ENCODE measurements around the gene NEDD4. TPM values are rescaled to one million over a fixed set of nuclear protein-coding genes. Genes with fewer than 3 reads are reported as not detected.

Gene NEDD4
- total and polyA plus RNA-seq, 2 of the 4 experiments (the other 2 are of a cell fraction), result 27.4 to 80.7 TPM

- H3K9ac ChIP-seq (ENCODE audit: low read depth, low read length), result no peak overlapping the region
- peaks cover 14% of the 10 kb centered on the region for H4K20me1 ChIP-seq (ENCODE audit: insufficient read depth, low read length)
- no peak overlapping the region for H2AK5ac ChIP-seq (ENCODE audit: low read depth, low read length)
- TF ChIP-seq USF2 (IDR thresholded peaks at IDR 0.05; ENCODE audit: low read depth, low read length) (no peak), SMC3 (IDR thresholded peaks at IDR 0.05; ENCODE audit: low read depth, low read length) (no peak), MAZ (IDR thresholded peaks at IDR 0.05; ENCODE audit: borderline replicate concordance, low read depth, low read length) (no peak), POLR2A (IDR thresholded peaks at IDR 0.05; ENCODE audit: low read depth, low read length) (no peak), FOS (IDR thresholded peaks at IDR 0.05; ENCODE audit: low read depth, low read length) (no peak), BHLHE40 (IDR thresholded peaks at IDR 0.05; ENCODE audit: low read depth, low read length) (no peak), RCOR1 (IDR thresholded peaks at IDR 0.05; ENCODE audit: insufficient replicate concordance, low read length) (no peak), RAD21 (IDR thresholded peaks at IDR 0.05; ENCODE audit: low read length) (no peak), NFE2L2 (IDR thresholded peaks at IDR 0.05; ENCODE audit: low read depth, low read length) (no peak), CHD1 (IDR thresholded peaks at IDR 0.05; ENCODE audit: low read depth, low read length) (no peak), MXI1 (IDR thresholded peaks at IDR 0.05; ENCODE audit: borderline replicate concordance, low read depth, low read length) (no peak), CEBPB (IDR thresholded peaks at IDR 0.05; ENCODE audit: low read depth, low read length) (no peak), ELK1 (IDR thresholded peaks at IDR 0.05; ENCODE audit: borderline replicate concordance, low read depth, low read length) (no peak), RFX5 (IDR thresholded peaks at IDR 0.05; ENCODE audit: low read depth, low read length) (no peak), MAFK (IDR thresholded peaks at IDR 0.05; ENCODE audit: low read depth, low read length) (no peak), CTCF (conservative IDR thresholded peaks at IDR 0.05; ENCODE audit: low read depth, low read length) (no peak)
- H3K4me1 ChIP-seq (ENCODE audit: control insufficient read depth, insufficient read depth, low read length), result no peaks in the 10 kb centered on the region
- H3K9me1 ChIP-seq (ENCODE audit: insufficient read depth, low read length), result peaks cover 12% of the 10 kb centered on the region
- no peaks in the 10 kb centered on the region for H3K27me3 ChIP-seq (ENCODE audit: control insufficient read depth, insufficient read depth, low read length)
- no peak overlapping the region for H2BK15ac ChIP-seq (ENCODE audit: low read depth, low read length)
- dilution Hi-C loops (cut with HindIII; ENCODE audit: low sequenced_read_pairs, unreplicated experiment), result no loop called here
- no peak overlapping the region for H4K5ac ChIP-seq (ENCODE audit: low read depth, low read length)
- H3K36me3 ChIP-seq (ENCODE audit: control insufficient read depth, insufficient read depth, low read length), result peaks cover 2% of the 10 kb centered on the region; the same call in 1 of the 2 replicates
- DNase-seq, result peak; percentile 29
- H2AK9ac ChIP-seq (replicated peaks; ENCODE audit: low read depth, low read length, poor library complexity), result no peak overlapping the region
- no peak overlapping the region for H3K4me3 ChIP-seq (ENCODE audit: insufficient read depth, low read depth, low read length)
- BruUV-seq (replicated peaks), result no TSS peak
- no peak overlapping the region for H3K4me2 ChIP-seq (ENCODE audit: low read depth, low read length)
- no peak overlapping the region for H2BK20ac ChIP-seq (ENCODE audit: low read depth, low read length)
- peaks cover 31 to 34% of the 10 kb centered on the region in 2 experiments for H3K79me1 ChIP-seq (ENCODE audit: low read depth in 1 of 2, low read length in 2 of 2)
- intact Hi-C loops (cut with micrococcal nuclease), result no loop called here
- POLR2A ChIA-PET (ENCODE audit: unreplicated experiment), result no interaction called here
- no peak overlapping the region for H2BK5ac ChIP-seq (ENCODE audit: low read depth, low read length, poor library complexity, severe bottlenecking)
- no peak overlapping the region for H2AFZ ChIP-seq (replicated peaks; ENCODE audit: low read length, poor library complexity)
- no peak overlapping the region for H2BK120ac ChIP-seq (ENCODE audit: low read depth, low read length)
- no peak overlapping the region for H3K18ac ChIP-seq (ENCODE audit: low read depth, low read length)
- H3K14ac ChIP-seq (replicated peaks; ENCODE audit: low read depth, low read length), result no peak overlapping the region
- ATAC-seq (ENCODE audit: low read depth), result no peak
- CTCF ChIA-PET, result no interaction called here
- no peak overlapping the region for H4K8ac ChIP-seq (ENCODE audit: low read depth in 2 of 2, low read length in 2 of 2)
- no peak overlapping the region for H3K27ac ChIP-seq (ENCODE audit: insufficient read depth, low read length)
- in situ Hi-C loops (cut with MboI; ENCODE audit: low sequenced_read_pairs), result no loop called here
- H4K91ac ChIP-seq (ENCODE audit: insufficient read depth, low read depth, low read length), result no peak overlapping the region
- no peak overlapping the region for H3K4ac ChIP-seq (ENCODE audit: low read depth, low read length)
- no peak overlapping the region for H3K56ac ChIP-seq (ENCODE audit: extremely low read depth, insufficient read depth, low read length)
- H3K23ac ChIP-seq (ENCODE audit: low read depth, low read length), result no peak overlapping the region
- H3K9me3 ChIP-seq (ENCODE audit: control insufficient read depth, insufficient read depth, low read length), result no peaks in the 10 kb centered on the region
Measured at GRCh38 chr15:55884223-55884622, 109.2 kb downstream of the NEDD4 start.

Measured in IMR-90 (cell line).